Adrenal gland (tissue), 12 donors: Measurements from ENCODE around the gene MSMP. TPM values are rescaled to one million over a fixed set of nuclear protein-coding genes. Genes with fewer than 3 reads are reported as not detected.

Source experiments
- DNase-seq, 7 donors: peaks; one replicate each; pipeline ENCODE4 v3.0.0-alpha.2; 2019 to 2020
- H3K27ac ChIP-seq, 5 donors: fragments of 200-600 bp; sonication (generic) in 4 of 5; 1 replicate in 3 of 5; 2 replicates in 2 of 5; pipeline versions ENCODE4 v1.5.1 to v1.8.0; 2016 to 2020; ENCODE audit warnings: mild to moderate bottlenecking in 1 of 5
- H3K27me3 ChIP-seq: fragments of 200-600 bp; 2 replicates; pipeline ENCODE4 v1.8.0; 2021
- H3K36me3 ChIP-seq, 2 donors: fragments of 200-600 bp; replicated peaks in 1 of 2; 1 replicate in 1 of 2; 2 replicates in 1 of 2; pipeline versions ENCODE4 v1.5.1 to v1.8.0; 2018 to 2022
- H3K4me1 ChIP-seq, 2 donors: fragments of 200-600 bp; replicated peaks in 1 of 2; 1 replicate in 1 of 2; 2 replicates in 1 of 2; pipeline versions ENCODE4 v1.5.1 to v1.8.0; 2018 to 2021
- H3K4me3 ChIP-seq, 4 donors: fragments of 200-600 bp; sonication (generic) in 3 of 4; one replicate each; pipeline ENCODE4 v1.5.1; 2016 to 2018
- H3K9me3 ChIP-seq, 3 donors: fragments of 200-600 bp; sonication (generic) in 1 of 3; replicated peaks in 1 of 3; 1 replicate in 2 of 3; 2 replicates in 1 of 3; pipeline versions ENCODE4 v1.5.1 to v1.8.0; 2016 to 2021
- POLR2A ChIP-seq, 2 donors: fragments of 450-650 bp; IDR thresholded peaks; one replicate each; pipeline ENCODE4 v1.6.1; 2017; ENCODE audit warnings: antibody characterized with exemption in 2 of 2, mild to moderate bottlenecking in 2 of 2, moderate library complexity in 1 of 2
- WGBS, 4 donors: extraction: QIAGEN DNeasy Blood & Tissue Kit in 2 of 4; methylation state at CpG; one replicate each; pipeline versions ENCODE4 v1.1.5 to v1.1.7; 2013 to 2017; 5-methylcytosine and 5-hydroxymethylcytosine counted together
- intact Hi-C, 2 donors: fragments of 100-400 bp; cut with DNase I; formaldehyde crosslinking; loops; one replicate each; pipeline versions ENCODE4 v1.14.1 to v1.15.0; 2022 to 2023
- polyA plus RNA-seq, 3 donors: library from polyadenylated mRNA; stranded (reverse); fragments of 200-250 nt in 2 of 3; fragments of 350-450 nt in 1 of 3; fragmentation: Illumina TruSeq in 1 of 3; extraction: RNeasy Lipid Tissue Mini Kit (QIAGEN cat#74804) in 1 of 3; gene quantifications; one replicate each; pipeline ENCODE4 v1.2.3, GENCODE V29; 2013 to 2014
- total RNA-seq, 9 donors: library from RNA; depleted of rRNA in 4 of 9; stranded (reverse); fragments of >200 nt in 4 of 9; fragments of 120-200 nt in 1 of 9; fragmentation: NEBNext Ultra II Directional in 1 of 9; extraction: Animal tissue kit (Norgen Biotek cat#: 25700) in 1 of 9; gene quantifications; one replicate each; pipeline versions ENCODE4 v1.1.0 to v1.2.4, GENCODE V29; 2013 to 2023
- TF ChIP-seq, protein P1 (sequence below), 6 experiments: fragments of 450-650 bp in 4 of 6; fragments of 200-600 bp in 2 of 6; sonication (generic) in 1 of 6; IDR thresholded peaks; 1 replicate in 5 of 6; 2 replicates in 1 of 6; pipeline versions ENCODE4 v1.5.1 to v1.8.0; 2016 to 2021; ENCODE audit warnings: antibody characterized with exemption in 6 of 6, mild to moderate bottlenecking in 2 of 6, moderate library complexity in 1 of 6
- donor health status: healthy with polysubstance abuse.
- donor health status: Bipolar disorder and iron deficiency.
- donor health status: DM: yes; HTN: yes; CAD: no.
- donor health status: DM: no; HTN: no; CAD: no.
- donor health status: DM: no; HTN: no; CAD: no.
- donor health status: DM: yes; HTN: yes; CAD: no.

The MSMP gene
- total and polyA plus RNA-seq, 12 donors, result 0.56 to 2.0 (median 1.2) TPM; not detected in 8

GRCh38 chr9:35740243-35740642 lies 13.8 kb downstream of the MSMP start:
- 79 to 94% (median 87%) methylated on average over 4 to 6 of the region's 6 CpGs for WGBS, 4 donors
- Histone ChIP-seq H3K27ac (no peak overlapping the region), H3K36me3 (peaks cover 0 to 92% of the 10 kb centered on the region in 2 donors), H3K4me1 (peaks cover 0 to 10% of the 10 kb centered on the region in 2 donors), H3K27me3 (no peaks in the 10 kb centered on the region), H3K9me3 (no peaks in the 10 kb centered on the region), H3K4me3 (no peak overlapping the region)
- intact Hi-C loops, result no loop called here
- no peak for TF ChIP-seq POLR2A (IDR thresholded peaks at IDR 0.05)
- TF ChIP-seq, protein P1, sequence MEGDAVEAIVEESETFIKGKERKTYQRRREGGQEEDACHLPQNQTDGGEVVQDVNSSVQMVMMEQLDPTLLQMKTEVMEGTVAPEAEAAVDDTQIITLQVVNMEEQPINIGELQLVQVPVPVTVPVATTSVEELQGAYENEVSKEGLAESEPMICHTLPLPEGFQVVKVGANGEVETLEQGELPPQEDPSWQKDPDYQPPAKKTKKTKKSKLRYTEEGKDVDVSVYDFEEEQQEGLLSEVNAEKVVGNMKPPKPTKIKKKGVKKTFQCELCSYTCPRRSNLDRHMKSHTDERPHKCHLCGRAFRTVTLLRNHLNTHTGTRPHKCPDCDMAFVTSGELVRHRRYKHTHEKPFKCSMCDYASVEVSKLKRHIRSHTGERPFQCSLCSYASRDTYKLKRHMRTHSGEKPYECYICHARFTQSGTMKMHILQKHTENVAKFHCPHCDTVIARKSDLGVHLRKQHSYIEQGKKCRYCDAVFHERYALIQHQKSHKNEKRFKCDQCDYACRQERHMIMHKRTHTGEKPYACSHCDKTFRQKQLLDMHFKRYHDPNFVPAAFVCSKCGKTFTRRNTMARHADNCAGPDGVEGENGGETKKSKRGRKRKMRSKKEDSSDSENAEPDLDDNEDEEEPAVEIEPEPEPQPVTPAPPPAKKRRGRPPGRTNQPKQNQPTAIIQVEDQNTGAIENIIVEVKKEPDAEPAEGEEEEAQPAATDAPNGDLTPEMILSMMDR (IDR thresholded peaks at IDR 0.05), result no peak
- no peak for DNase-seq

DNA sequence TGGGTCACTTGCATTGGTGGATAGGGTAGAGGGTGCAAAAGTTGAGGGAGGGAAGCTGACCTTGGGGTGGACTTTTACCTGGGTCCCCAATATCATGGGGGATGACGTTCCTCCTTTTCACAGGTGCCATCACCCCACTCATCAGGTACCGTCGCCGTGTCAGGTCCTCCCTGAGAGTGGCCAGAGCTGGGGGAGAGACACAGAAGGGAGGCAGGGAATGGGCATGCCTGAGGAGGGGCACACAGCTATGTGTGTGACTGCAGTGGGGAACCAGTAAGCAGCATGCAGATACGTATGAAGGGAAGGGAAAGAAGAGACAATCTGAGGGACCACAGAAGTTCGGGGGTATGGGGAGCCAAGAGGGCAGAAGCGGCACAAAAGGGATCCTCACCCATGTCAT lies 15.2 kb downstream of the MSMP start:
- H3K27me3 ChIP-seq, result no peaks in the 10 kb centered on the region
- no peak for DNase-seq
- TF ChIP-seq, protein P1 (IDR thresholded peaks at IDR 0.05), result no peak
- no peak for TF ChIP-seq POLR2A (IDR thresholded peaks at IDR 0.05)
- no peak overlapping the region for H3K4me3 ChIP-seq
- no peak overlapping the region for H3K27ac ChIP-seq
- peaks cover 0 to 96% of the 10 kb centered on the region in 2 donors for H3K36me3 ChIP-seq
- intact Hi-C loops, result no loop called here
- H3K4me1 ChIP-seq, result peaks cover 0 to 8% of the 10 kb centered on the region in 2 donors
- 81 to 85% (median 83%) methylated on average over 7 of the region's 7 CpGs for WGBS, 4 donors
- no peaks in the 10 kb centered on the region for H3K9me3 ChIP-seq

- peaks cover 0 to 88% of the 10 kb centered on the region in 2 donors for H3K36me3 ChIP-seq
- WGBS, 4 donors, result 70 to 81% (median 78%) methylated on average over 4 of the region's 4 CpGs
- H3K9me3 ChIP-seq, result no peaks in the 10 kb centered on the region
- H3K27me3 ChIP-seq, result no peaks in the 10 kb centered on the region
- H3K27ac ChIP-seq, result no peak overlapping the region
- peaks cover 4 to 16% of the 10 kb centered on the region in 2 donors for H3K4me1 ChIP-seq
- no peak overlapping the region for H3K4me3 ChIP-seq
- TF ChIP-seq POLR2A (IDR thresholded peaks at IDR 0.05), result no peak
- TF ChIP-seq, protein P1 (IDR thresholded peaks at IDR 0.05), result no peak
- intact Hi-C loops, result no loop called here
- no peak for DNase-seq
These were observed 15.9 kb downstream of the MSMP start for GRCh38 chr9:35738186-35738585.

DNA sequence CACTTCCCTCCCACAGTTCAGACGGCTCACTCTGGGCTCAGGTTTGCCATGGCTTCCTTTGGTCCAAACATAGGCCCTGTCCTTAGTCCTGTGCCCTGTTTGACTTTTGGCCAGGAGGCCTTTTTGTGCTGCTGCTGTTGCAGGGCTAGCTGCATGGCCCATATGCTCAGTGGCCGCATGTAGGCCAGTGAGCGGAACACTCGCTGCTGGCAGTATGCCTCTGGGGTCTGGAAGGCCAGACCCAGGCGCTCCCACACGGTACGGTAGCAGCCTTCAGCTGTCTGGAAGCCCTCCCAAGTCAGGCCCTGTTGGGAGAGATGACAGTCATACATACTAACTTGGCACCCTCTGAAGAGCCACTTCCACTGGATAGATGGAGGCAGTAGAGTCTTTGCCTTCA lies 16.9 kb downstream of the MSMP start:
- peaks cover 7 to 18% of the 10 kb centered on the region in 2 donors for H3K4me1 ChIP-seq
- 0 to 69% (median 67%) methylated on average over 1 to 7 of the region's 7 CpGs for WGBS, 4 donors
- H3K9me3 ChIP-seq, result no peaks in the 10 kb centered on the region
- TF ChIP-seq POLR2A (IDR thresholded peaks at IDR 0.05), result no peak
- TF ChIP-seq, protein P1 (IDR thresholded peaks at IDR 0.05), result no peak
- no peak for DNase-seq
- intact Hi-C loops, result no loop called here
- H3K27me3 ChIP-seq, result no peaks in the 10 kb centered on the region
- H3K4me3 ChIP-seq, result no peak overlapping the region
- H3K27ac ChIP-seq, result no peak overlapping the region
- peaks cover 0 to 78% of the 10 kb centered on the region in 2 donors for H3K36me3 ChIP-seq
